ENCODE results near the gene SLC29A1.

GRCh38 chr6:44229376-44230033, 6.1 kb downstream of the SLC29A1 start:
- no peak for TF ChIP-seq CTCF (IDR thresholded peaks at IDR 0.05; ENCODE audit: borderline replicate concordance, extremely low read depth, low read length, poor library complexity, severe bottlenecking)
- TF ChIP-seq EZH2 (IDR thresholded peaks at IDR 0.05; ENCODE audit: borderline replicate concordance, low read depth, low read length, severe bottlenecking) = no peak

Measured in DND-41 (cell line).